Measurements from ENCODE around the gene CCDC92B. TPM values are rescaled to one million over a fixed set of nuclear protein-coding genes. Genes with fewer than 3 reads are reported as not detected.

CCDC92B gene
- total and polyA plus RNA-seq, 2 of the 13 experiments (the other 11 are each of a cell fraction or from before 2014, with no cell fraction given): not detected

DNA sequence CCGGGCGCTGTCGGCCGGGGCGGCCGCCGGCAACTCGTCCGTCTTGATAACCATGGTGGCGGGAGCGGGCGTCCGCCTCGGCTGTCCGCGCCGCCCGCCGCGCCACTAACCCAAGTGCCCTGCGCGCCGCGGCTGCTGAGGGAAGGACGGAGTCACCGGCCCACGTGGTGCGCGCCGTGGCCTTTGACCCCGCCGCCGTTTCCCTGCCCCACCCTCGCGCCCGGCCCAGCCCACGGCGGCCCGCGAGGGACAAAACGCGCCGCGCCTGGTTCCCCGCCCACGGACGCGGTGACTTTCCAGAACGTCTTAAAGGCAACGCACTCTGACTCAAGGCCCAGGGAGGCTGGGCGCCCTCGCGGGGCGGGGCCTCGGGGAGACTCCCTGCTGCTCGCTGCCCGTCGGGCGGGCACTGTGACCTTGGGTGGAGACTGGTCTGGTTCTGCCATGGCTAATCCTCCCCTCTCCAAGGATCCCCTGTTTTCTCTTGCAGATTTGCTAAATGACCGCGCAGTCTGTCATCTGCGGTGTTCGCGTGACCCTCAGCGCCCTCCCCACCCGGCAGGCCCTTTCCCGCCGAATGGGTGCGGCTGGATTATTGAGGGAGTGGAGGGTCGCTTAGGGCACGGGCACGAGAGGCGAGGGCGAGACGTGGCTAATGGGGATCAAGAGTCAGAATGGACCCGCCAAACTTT lies 37.7 kb downstream of the CCDC92B start, which contains the start of gene CLUH (continued):
- TF ChIP-seq, protein P1, sequence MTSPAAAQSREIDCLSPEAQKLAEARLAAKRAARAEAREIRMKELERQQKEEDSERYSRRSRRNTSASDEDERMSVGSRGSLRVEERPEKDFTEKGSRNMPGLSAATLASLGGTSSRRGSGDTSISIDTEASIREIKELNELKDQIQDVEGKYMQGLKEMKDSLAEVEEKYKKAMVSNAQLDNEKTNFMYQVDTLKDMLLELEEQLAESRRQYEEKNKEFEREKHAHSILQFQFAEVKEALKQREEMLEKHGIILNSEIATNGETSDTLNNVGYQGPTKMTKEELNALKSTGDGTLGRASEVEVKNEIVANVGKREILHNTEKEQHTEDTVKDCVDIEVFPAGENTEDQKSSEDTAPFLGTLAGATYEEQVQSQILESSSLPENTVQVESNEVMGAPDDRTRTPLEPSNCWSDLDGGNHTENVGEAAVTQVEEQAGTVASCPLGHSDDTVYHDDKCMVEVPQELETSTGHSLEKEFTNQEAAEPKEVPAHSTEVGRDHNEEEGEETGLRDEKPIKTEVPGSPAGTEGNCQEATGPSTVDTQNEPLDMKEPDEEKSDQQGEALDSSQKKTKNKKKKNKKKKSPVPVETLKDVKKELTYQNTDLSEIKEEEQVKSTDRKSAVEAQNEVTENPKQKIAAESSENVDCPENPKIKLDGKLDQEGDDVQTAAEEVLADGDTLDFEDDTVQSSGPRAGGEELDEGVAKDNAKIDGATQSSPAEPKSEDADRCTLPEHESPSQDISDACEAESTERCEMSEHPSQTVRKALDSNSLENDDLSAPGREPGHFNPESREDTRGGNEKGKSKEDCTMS (CRISPR knock-in tag; conservative IDR thresholded peaks at IDR 0.05): no peak
- TF ChIP-seq RXRB (CRISPR knock-in tag; IDR thresholded peaks at IDR 0.05; ENCODE audit: borderline replicate concordance): peak; percentile 77
- 0 out of 2 replicates have a peak, but pooled peaks have one; percentile 63 for TF ChIP-seq NR2F2 (IDR thresholded peaks at IDR 0.05; ENCODE audit: borderline replicate concordance, low read depth)
- peak; percentile 80 for TF ChIP-seq ZC3H13 (CRISPR knock-in tag; IDR thresholded peaks at IDR 0.05)
- TF ChIP-seq, protein P2, sequence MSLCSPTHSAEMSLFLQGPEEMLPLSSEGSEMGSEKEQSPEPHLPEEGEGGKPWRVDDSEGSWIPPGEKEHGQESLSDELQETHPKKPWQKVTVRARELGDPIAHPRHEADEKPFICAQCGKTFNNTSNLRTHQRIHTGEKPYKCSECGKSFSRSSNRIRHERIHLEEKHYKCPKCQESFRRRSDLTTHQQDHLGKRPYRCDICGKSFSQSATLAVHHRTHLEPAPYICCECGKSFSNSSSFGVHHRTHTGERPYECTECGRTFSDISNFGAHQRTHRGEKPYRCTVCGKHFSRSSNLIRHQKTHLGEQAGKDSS (CRISPR knock-in tag; IDR thresholded peaks at IDR 0.05; ENCODE audit: borderline replicate concordance, low read depth): peak; percentile 62; the same call in 1 of the 2 replicates
- no peak for TF ChIP-seq RCOR2 (CRISPR knock-in tag; IDR thresholded peaks at IDR 0.05)
- TF ChIP-seq, protein P3, sequence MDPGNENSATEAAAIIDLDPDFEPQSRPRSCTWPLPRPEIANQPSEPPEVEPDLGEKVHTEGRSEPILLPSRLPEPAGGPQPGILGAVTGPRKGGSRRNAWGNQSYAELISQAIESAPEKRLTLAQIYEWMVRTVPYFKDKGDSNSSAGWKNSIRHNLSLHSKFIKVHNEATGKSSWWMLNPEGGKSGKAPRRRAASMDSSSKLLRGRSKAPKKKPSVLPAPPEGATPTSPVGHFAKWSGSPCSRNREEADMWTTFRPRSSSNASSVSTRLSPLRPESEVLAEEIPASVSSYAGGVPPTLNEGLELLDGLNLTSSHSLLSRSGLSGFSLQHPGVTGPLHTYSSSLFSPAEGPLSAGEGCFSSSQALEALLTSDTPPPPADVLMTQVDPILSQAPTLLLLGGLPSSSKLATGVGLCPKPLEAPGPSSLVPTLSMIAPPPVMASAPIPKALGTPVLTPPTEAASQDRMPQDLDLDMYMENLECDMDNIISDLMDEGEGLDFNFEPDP (CRISPR knock-in tag; conservative IDR thresholded peaks at IDR 0.05): 0 out of 2 replicates have a peak, but pooled peaks have one; percentile 76
- TF ChIP-seq, protein P4, sequence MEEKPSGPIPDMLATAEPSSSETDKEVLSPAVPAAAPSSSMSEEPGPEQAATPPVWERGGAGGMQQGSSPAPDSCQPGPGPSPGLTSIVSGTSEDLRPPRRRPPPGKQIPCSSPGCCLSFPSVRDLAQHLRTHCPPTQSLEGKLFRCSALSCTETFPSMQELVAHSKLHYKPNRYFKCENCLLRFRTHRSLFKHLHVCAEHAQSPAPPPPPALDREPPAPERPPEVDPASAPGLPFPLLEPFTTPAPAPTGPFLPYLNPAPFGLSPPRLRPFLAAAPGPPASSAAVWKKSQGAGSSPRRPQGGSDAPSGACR (CRISPR knock-in tag; IDR thresholded peaks at IDR 0.05): no peak
- TF ChIP-seq, protein P5, sequence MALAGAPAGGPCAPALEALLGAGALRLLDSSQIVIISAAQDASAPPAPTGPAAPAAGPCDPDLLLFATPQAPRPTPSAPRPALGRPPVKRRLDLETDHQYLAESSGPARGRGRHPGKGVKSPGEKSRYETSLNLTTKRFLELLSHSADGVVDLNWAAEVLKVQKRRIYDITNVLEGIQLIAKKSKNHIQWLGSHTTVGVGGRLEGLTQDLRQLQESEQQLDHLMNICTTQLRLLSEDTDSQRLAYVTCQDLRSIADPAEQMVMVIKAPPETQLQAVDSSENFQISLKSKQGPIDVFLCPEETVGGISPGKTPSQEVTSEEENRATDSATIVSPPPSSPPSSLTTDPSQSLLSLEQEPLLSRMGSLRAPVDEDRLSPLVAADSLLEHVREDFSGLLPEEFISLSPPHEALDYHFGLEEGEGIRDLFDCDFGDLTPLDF (CRISPR knock-in tag; IDR thresholded peaks at IDR 0.05): peak; percentile 78; the same call in 1 of the 2 replicates
- TF ChIP-seq HNRNPL (IDR thresholded peaks at IDR 0.05; ENCODE audit: low read depth, low read length): 0 out of 2 replicates have a peak, but pooled peaks have one; percentile 73
- no peak for TF ChIP-seq ZNF468 (CRISPR knock-in tag; IDR thresholded peaks at IDR 0.05)
- TF ChIP-seq, protein P6, sequence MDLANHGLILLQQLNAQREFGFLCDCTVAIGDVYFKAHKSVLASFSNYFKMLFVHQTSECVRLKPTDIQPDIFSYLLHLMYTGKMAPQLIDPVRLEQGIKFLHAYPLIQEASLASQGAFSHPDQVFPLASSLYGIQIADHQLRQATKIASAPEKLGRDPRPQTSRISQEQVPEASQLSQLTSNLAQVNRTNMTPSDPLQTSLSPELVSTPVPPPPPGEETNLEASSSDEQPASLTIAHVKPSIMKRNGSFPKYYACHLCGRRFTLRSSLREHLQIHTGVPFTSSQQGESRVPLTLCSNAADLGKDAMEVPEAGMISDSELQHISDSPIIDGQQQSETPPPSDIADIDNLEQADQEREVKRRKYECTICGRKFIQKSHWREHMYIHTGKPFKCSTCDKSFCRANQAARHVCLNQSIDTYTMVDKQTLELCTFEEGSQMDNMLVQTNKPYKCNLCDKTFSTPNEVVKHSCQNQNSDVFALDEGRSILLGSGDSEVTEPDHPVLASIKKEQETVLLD (CRISPR knock-in tag; IDR thresholded peaks at IDR 0.05; ENCODE audit: low read depth): peak; percentile 81; the same call in 1 of the 2 replicates
- peak; percentile 77 for TF ChIP-seq ZNF777 (CRISPR knock-in tag; IDR thresholded peaks at IDR 0.05)
- TF ChIP-seq SRSF9 (IDR thresholded peaks at IDR 0.05; ENCODE audit: borderline replicate concordance, insufficient read depth, low read depth, low read length, poor library complexity, severe bottlenecking): no peak
- TF ChIP-seq DNMT1 (CRISPR knock-in tag; IDR thresholded peaks at IDR 0.05): peak; percentile 88
- TF ChIP-seq POGZ (CRISPR knock-in tag; IDR thresholded peaks at IDR 0.05): peak; percentile 89
- TF ChIP-seq ZIK1 (CRISPR knock-in tag; IDR thresholded peaks at IDR 0.05; ENCODE audit: borderline replicate concordance, low read depth): no peak; the same call in 1 of the 2 replicates
- TF ChIP-seq, protein P7, sequence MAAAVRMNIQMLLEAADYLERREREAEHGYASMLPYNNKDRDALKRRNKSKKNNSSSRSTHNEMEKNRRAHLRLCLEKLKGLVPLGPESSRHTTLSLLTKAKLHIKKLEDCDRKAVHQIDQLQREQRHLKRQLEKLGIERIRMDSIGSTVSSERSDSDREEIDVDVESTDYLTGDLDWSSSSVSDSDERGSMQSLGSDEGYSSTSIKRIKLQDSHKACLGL (CRISPR knock-in tag; IDR thresholded peaks at IDR 0.05): peak; percentile 75; the same call in 1 of the 2 replicates
- no peak for TF ChIP-seq ZNF329 (CRISPR knock-in tag; IDR thresholded peaks at IDR 0.05; ENCODE audit: low read depth)
- no peak for TF ChIP-seq WIZ (CRISPR knock-in tag; IDR thresholded peaks at IDR 0.05)
